B cell (primary cell): ENCODE data around the gene NUBPL. TPM values are rescaled to one million over a fixed set of nuclear protein-coding genes. Genes with fewer than 3 reads are reported as not detected.

Source experiments
- ATAC-seq: fragments of 200-7000 bp; cut with Tn5 transposase; one replicate; pipeline ENCODE4 v1.10.0; 2021; ENCODE audit warnings: low read depth, mild to moderate bottlenecking, moderate number of reproducible peaks, moderate library complexity
- CTCF ChIA-PET: fragments of 350-600 bp; sonication (Branson Sonifier 250); formaldehyde crosslinking; loops from one replicate; lab custom pipeline; 2021; ENCODE audit warnings: antibody characterized with exemption, inconsistent platforms; lab: Charles Lee
- POLR2A ChIA-PET: fragments of 350-600 bp; sonication (Branson Sonifier 250); formaldehyde crosslinking; loops from one replicate; lab custom pipeline; 2021; ENCODE audit warnings: antibody characterized with exemption; lab: Charles Lee
- DNase-seq: peaks from one replicate; pipeline ENCODE4 v3.0.0; 2013
- H2AFZ ChIP-seq: 2 replicates; pipeline ENCODE4 v1.6.1; 2012; ENCODE audit warnings: mild to moderate bottlenecking, low read depth, low read length; ENCODE audit not compliant: insufficient read depth, poor library complexity, severe bottlenecking
- H3K27ac ChIP-seq, 2 donors: 1 replicate in 1 of 2; 2 replicates in 1 of 2; pipeline ENCODE4 v1.5.1; 2012 to 2013; ENCODE audit warnings: low read length in 2 of 2, mild to moderate bottlenecking in 2 of 2, moderate library complexity in 1 of 2
- H3K27me3 ChIP-seq, 4 experiments: fragments of 200-600 bp in 1 of 4; sonication (generic) in 1 of 4; replicated peaks in 1 of 4; 1 replicate in 2 of 4; 2 replicates in 2 of 4; pipeline versions ENCODE4 v1.6.1 to v1.7.0; 2013 to 2016; ENCODE audit warnings: low read length in 3 of 4, mild to moderate bottlenecking in 2 of 4, mixed read lengths in 1 of 4, moderate library complexity in 1 of 4; ENCODE audit not compliant: insufficient read depth in 4 of 4, control insufficient read depth in 3 of 4; ENCODE audit errors: control extremely low read depth in 1 of 4
- H3K36me3 ChIP-seq, 2 experiments: replicated peaks in 1 of 2; 1 replicate in 1 of 2; 2 replicates in 1 of 2; pipeline versions ENCODE4 v1.6.1 to v1.7.1; 2013; ENCODE audit warnings: low read length in 1 of 2; ENCODE audit not compliant: insufficient read depth in 2 of 2, control insufficient read depth in 1 of 2; ENCODE audit errors: control extremely low read depth in 1 of 2, extremely low read depth in 1 of 2
- H3K4me1 ChIP-seq, 2 donors: fragments of 200-600 bp in 1 of 2; sonication (generic) in 1 of 2; 1 replicate in 1 of 2; 2 replicates in 1 of 2; pipeline versions ENCODE4 v1.5.1 to v1.6.1; 2013 to 2017; ENCODE audit warnings: low read length in 2 of 2; ENCODE audit not compliant: control insufficient read depth in 2 of 2, insufficient read depth in 2 of 2
- H3K4me2 ChIP-seq: replicated peaks from 2 replicates; pipeline ENCODE3; 2012; ENCODE audit warnings: mild to moderate bottlenecking, low read depth, low read length; ENCODE audit not compliant: poor library complexity, severe bottlenecking
- H3K4me3 ChIP-seq, 5 experiments: fragments of 200-600 bp in 1 of 5; sonication (generic) in 1 of 5; 1 replicate in 3 of 5; 2 replicates in 2 of 5; pipeline versions ENCODE4 v1.5.1 to v1.7.0; 2011 to 2016; ENCODE audit warnings: low read length in 4 of 5, mild to moderate bottlenecking in 4 of 5, low read depth in 2 of 5, control low read depth in 1 of 5, moderate library complexity in 1 of 5; ENCODE audit not compliant: insufficient read depth in 1 of 5; ENCODE audit errors: control extremely low read depth in 1 of 5, extremely low read depth in 1 of 5
- H3K79me2 ChIP-seq: fragments of 200-600 bp; sonication (generic); one replicate; pipeline ENCODE4 v1.6.0; 2016; ENCODE audit warnings: low read length; ENCODE audit not compliant: control insufficient read depth, insufficient read depth
- H3K9ac ChIP-seq: fragments of 200-600 bp; sonication (generic); 2 replicates; pipeline ENCODE4 v1.6.1; 2017; ENCODE audit warnings: mild to moderate bottlenecking, low read length, moderate library complexity
- H3K9me3 ChIP-seq, 3 donors: one replicate each; pipeline versions ENCODE4 v1.6.1 to v1.7.1; 2013; ENCODE audit warnings: low read length in 2 of 3; ENCODE audit not compliant: control insufficient read depth in 2 of 3, insufficient read depth in 1 of 3; ENCODE audit errors: control extremely low read depth in 1 of 3
- H4K20me1 ChIP-seq: 2 replicates; pipeline ENCODE4 v1.6.0; 2012; ENCODE audit warnings: mild to moderate bottlenecking, low read length; ENCODE audit not compliant: insufficient read depth, control insufficient read depth, poor library complexity, severe bottlenecking
- H3K27ac Mint-ChIP-seq: one replicate; pipeline ENCODE4 v1.8.0; 2021; ENCODE audit warnings: mixed read lengths
- H3K27me3 Mint-ChIP-seq: one replicate; pipeline ENCODE4 v1.8.0; 2021; ENCODE audit warnings: mixed read lengths
- H3K4me1 Mint-ChIP-seq: one replicate; pipeline ENCODE4 v1.8.0; 2021; ENCODE audit warnings: mixed read lengths
- H3K4me3 Mint-ChIP-seq: one replicate; pipeline ENCODE4 v1.8.0; 2021; ENCODE audit warnings: mixed read lengths
- H3K9me3 Mint-ChIP-seq: one replicate; pipeline ENCODE4 v1.8.0; 2022; ENCODE audit warnings: mixed read lengths; ENCODE audit not compliant: insufficient read depth
- EZH2 ChIP-seq: IDR thresholded peaks from 2 replicates; pipeline ENCODE4 v1.6.1; 2012; ENCODE audit warnings: borderline replicate concordance, low read depth, mild to moderate bottlenecking, moderate library complexity, low read length; ENCODE audit not compliant: insufficient read depth, poor library complexity, severe bottlenecking
- whole genome bisulfite sequencing: methylation state at CpG from one replicate; pipeline ENCODE4 v1.1.5; 2013; ENCODE audit warnings: missing lambda C conversion rate; ENCODE audit not compliant: insufficient coverage; 5-methylcytosine and 5-hydroxymethylcytosine counted together
- intact Hi-C: fragments of 100-400 bp; cut with micrococcal nuclease; formaldehyde crosslinking; loops from one replicate; pipeline ENCODE4 v1.10.0; 2022
- polyA plus RNA-seq: library from polyadenylated mRNA; depleted of rRNA; stranded (reverse); fragments of >200 nt; gene quantifications from 2 replicates; pipeline ENCODE4 v1.2.3, GENCODE V29; 2012
- total RNA-seq, 2 donors: library from RNA; stranded (reverse); fragments of 120-200 nt in 1 of 2; gene quantifications; 1 replicate in 1 of 2; 2 replicates in 1 of 2; pipeline versions ENCODE4 v1.2.3 to v1.2.4, GENCODE V29; 2013 to 2022
- TF ChIP-seq, protein P1 (sequence below): fragments of 200-600 bp; IDR thresholded peaks from one replicate; pipeline ENCODE4 v1.8.0; 2022; ENCODE audit warnings: antibody characterized with exemption, mild to moderate bottlenecking

Gene NUBPL
- total and polyA plus RNA-seq, 2 donors (not counting 1 experiment from before 2014, with no cell fraction given): 1.9 to 14.2 TPM

DNA sequence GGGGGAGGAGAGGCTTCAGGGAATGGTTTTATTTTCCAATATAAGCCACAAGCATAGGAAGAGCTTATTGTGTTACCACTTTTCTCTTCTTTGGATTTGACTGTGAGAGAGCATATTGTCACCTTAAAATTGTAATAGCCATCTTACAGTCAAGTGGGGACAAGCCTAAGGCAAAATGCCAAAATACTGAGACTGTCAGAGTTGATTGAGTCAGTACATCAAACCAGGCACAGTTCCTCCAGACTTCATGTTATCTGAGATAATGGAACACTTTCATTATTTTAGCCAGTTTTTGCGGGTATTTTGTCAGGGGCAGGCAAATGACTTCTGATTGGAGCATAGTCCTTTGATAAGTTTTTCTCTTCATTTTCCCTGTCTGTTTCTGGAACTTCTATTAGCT, 19.5 kb upstream of the NUBPL start:
- POLR2A ChIA-PET: no interaction called here

DNA sequence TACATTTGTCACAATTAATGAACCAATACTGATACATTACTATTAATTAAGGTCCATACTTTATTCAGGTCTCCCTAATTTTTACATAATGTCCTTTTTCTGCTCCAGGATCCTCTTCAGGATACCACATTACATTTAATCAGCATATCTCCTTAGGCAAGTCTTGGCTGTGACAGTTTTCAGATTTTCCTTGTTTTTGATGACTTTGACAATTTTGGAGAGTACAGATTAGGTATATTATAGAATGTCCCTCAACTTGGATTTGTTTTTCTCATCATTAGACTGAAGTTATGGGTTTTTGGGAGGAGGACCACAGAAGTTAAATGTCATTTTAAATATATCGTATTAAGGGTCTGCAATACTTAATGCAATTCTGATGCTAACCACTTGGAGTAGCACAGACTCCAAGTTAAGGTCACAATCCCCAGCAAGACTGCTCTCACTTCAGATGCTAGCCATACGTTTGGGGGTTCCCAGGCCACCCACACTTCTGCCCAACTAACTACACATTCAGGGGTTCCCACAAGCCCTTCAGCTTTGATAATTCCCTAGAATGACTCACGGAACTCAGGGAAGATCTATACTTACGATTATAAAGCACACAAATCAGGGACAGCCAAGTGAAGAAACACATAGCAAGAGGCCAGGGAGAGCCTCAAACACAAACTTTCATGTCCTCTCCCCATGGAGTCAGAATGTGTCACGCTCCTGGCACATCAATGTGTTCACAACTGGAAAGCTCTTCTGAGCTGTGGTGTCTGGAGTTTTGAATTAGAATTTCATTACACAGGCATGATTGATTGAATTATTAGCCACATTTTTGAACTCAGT, 17.0 kb upstream of the NUBPL start:
- H4K20me1 ChIP-seq: no peaks in the 10 kb centered on the region
- ChIA-PET CTCF (interaction anchor here (0.9 kb wide), 1 partner anchor 707 kb away, joined by 4 read pairs; no protein-coding TSS in a partner anchor), POLR2A (no interaction called here)
- H3K79me2 ChIP-seq: no peaks in the 10 kb centered on the region
- H3K27me3 ChIP-seq: peaks cover 0 to 2% (median 0%) of the 10 kb centered on the region in 4 experiments
- TF ChIP-seq EZH2: no peak
- TF ChIP-seq, protein P1, sequence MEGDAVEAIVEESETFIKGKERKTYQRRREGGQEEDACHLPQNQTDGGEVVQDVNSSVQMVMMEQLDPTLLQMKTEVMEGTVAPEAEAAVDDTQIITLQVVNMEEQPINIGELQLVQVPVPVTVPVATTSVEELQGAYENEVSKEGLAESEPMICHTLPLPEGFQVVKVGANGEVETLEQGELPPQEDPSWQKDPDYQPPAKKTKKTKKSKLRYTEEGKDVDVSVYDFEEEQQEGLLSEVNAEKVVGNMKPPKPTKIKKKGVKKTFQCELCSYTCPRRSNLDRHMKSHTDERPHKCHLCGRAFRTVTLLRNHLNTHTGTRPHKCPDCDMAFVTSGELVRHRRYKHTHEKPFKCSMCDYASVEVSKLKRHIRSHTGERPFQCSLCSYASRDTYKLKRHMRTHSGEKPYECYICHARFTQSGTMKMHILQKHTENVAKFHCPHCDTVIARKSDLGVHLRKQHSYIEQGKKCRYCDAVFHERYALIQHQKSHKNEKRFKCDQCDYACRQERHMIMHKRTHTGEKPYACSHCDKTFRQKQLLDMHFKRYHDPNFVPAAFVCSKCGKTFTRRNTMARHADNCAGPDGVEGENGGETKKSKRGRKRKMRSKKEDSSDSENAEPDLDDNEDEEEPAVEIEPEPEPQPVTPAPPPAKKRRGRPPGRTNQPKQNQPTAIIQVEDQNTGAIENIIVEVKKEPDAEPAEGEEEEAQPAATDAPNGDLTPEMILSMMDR: peak; percentile 28
- H3K9me3 Mint-ChIP-seq: no peaks in the 10 kb centered on the region
- no peak overlapping the region for H2AFZ ChIP-seq
- no peak overlapping the region for H3K4me2 ChIP-seq
- H3K27ac Mint-ChIP-seq: no peak overlapping the region
- no peak for ATAC-seq
- peaks cover 14% of the 10 kb centered on the region for H3K27me3 Mint-ChIP-seq
- no peak overlapping the region for H3K27ac ChIP-seq
- DNase-seq: peak; percentile 11
- no peaks in the 10 kb centered on the region for H3K9me3 ChIP-seq
- H3K9ac ChIP-seq: no peak overlapping the region
- no peaks in the 10 kb centered on the region for H3K36me3 ChIP-seq
- no peaks in the 10 kb centered on the region for H3K4me1 ChIP-seq
- no peak overlapping the region for H3K4me3 ChIP-seq
- 52% methylated on average over 3 of the region's 5 CpGs for WGBS
- intact Hi-C loops: no loop called here
- no peaks in the 10 kb centered on the region for H3K4me1 Mint-ChIP-seq
- no peak overlapping the region for H3K4me3 Mint-ChIP-seq

More for the DNA sequence above, 19.5 kb upstream of the NUBPL start:
- Histone ChIP-seq H3K4me3 (no peak overlapping the region), H3K79me2 (no peaks in the 10 kb centered on the region), H3K27me3 (peaks cover 0 to 2% (median 0%) of the 10 kb centered on the region in 4 experiments), H3K9me3 (no peaks in the 10 kb centered on the region), H4K20me1 (no peaks in the 10 kb centered on the region), H2AFZ (no peak overlapping the region), H3K36me3 (no peaks in the 10 kb centered on the region), H3K4me1 (no peaks in the 10 kb centered on the region), H3K9ac (no peak overlapping the region), H3K4me2 (no peak overlapping the region), H3K27ac (no peak overlapping the region)
- Mint-ChIP-seq H3K4me3 (no peak overlapping the region), H3K27ac (no peak overlapping the region), H3K4me1 (no peaks in the 10 kb centered on the region), H3K27me3 (peaks cover 8% of the 10 kb centered on the region), H3K9me3 (no peaks in the 10 kb centered on the region)
- ATAC-seq (no peak), DNase-seq (no peak)
- intact Hi-C loops: no loop called here
- TF ChIP-seq, protein P1: no peak
- TF ChIP-seq EZH2: no peak
- no CpG with 5 or more reads among the region's 1 CpG for whole genome bisulfite sequencing
- CTCF ChIA-PET: no interaction called here
